ENCODE measurements around the gene ST6GALNAC5.

Gene ST6GALNAC5

GRCh38 chr1:77016386-77016985, 149.2 kb downstream of the ST6GALNAC5 start:
- H3K4me3 ChIP-seq (ENCODE audit: low read length), result no peak overlapping the region
- TF ChIP-seq CTCF (conservative IDR thresholded peaks at IDR 0.05; ENCODE audit: low read depth, low read length), result no peak
- no peak for DNase-seq (ENCODE audit: low read depth)

GRCh38 chr1:77018311-77018710, 151.0 kb downstream of the ST6GALNAC5 start:
- DNase-seq (ENCODE audit: low read depth), result no peak
- TF ChIP-seq CTCF (conservative IDR thresholded peaks at IDR 0.05; ENCODE audit: low read depth, low read length), result no peak
- no peak overlapping the region for H3K4me3 ChIP-seq (ENCODE audit: low read length)

GRCh38 chr1:77018761-77019160, 151.5 kb downstream of the ST6GALNAC5 start:
- H3K4me3 ChIP-seq (ENCODE audit: low read length), result no peak overlapping the region
- no peak for TF ChIP-seq CTCF (conservative IDR thresholded peaks at IDR 0.05; ENCODE audit: low read depth, low read length)
- no peak for DNase-seq (ENCODE audit: low read depth)

- no peak for DNase-seq (ENCODE audit: low read depth)
- no peak for TF ChIP-seq CTCF (conservative IDR thresholded peaks at IDR 0.05; ENCODE audit: low read depth, low read length)
- no peak overlapping the region for H3K4me3 ChIP-seq (ENCODE audit: low read length)
Measured at GRCh38 chr1:77021732-77022131, 154.5 kb downstream of the ST6GALNAC5 start.

- H3K4me3 ChIP-seq (ENCODE audit: low read length), result no peak overlapping the region
- no peak for DNase-seq (ENCODE audit: low read depth)
- TF ChIP-seq CTCF (conservative IDR thresholded peaks at IDR 0.05; ENCODE audit: low read depth, low read length), result no peak
Measured at GRCh38 chr1:77024500-77024899, 157.2 kb downstream of the ST6GALNAC5 start.

- DNase-seq (ENCODE audit: low read depth), result no peak
- no peak for TF ChIP-seq CTCF (conservative IDR thresholded peaks at IDR 0.05; ENCODE audit: low read depth, low read length)
- H3K4me3 ChIP-seq (ENCODE audit: low read length), result no peak overlapping the region
Measured at GRCh38 chr1:77025599-77025998, 158.3 kb downstream of the ST6GALNAC5 start.

GRCh38 chr1:77026135-77026534, 158.9 kb downstream of the ST6GALNAC5 start:
- no peak for DNase-seq (ENCODE audit: low read depth)
- no peak overlapping the region for H3K4me3 ChIP-seq (ENCODE audit: low read length)
- no peak for TF ChIP-seq CTCF (conservative IDR thresholded peaks at IDR 0.05; ENCODE audit: low read depth, low read length)

Data from retinal pigment epithelial cell (primary cell).